Activated CD4-positive, alpha-beta T cell treated with anti-CD3 and anti-CD28 coated beads for 36 hours (primary cell): Measurements from ENCODE around the gene PSMD13. TPM values are rescaled to one million over a fixed set of nuclear protein-coding genes. Genes with fewer than 3 reads are reported as not detected.
A peak's percentile ranks its signal among the peaks of the same experiment; 100 is the strongest.
"Not testable (repeated sequence)": the region's sequence is repeated elsewhere in the genome, so short reads cannot be mapped to it uniquely, and the experiment has no call there.

ENCODE experiments used
- ATAC-seq: fragments of 200-7000 bp; cut with Tn5 transposase; one replicate; pipeline ENCODE4 v1.10.0; 2021; ENCODE audit warnings: mild to moderate bottlenecking, moderate library complexity
- CTCF ChIA-PET: fragments of 350-600 bp; sonication (Branson Sonifier 250); formaldehyde crosslinking; loops from one replicate; lab custom pipeline; 2021; ENCODE audit warnings: antibody characterized with exemption; lab: Charles Lee
- POLR2A ChIA-PET: fragments of 350-600 bp; sonication (Branson Sonifier 250); formaldehyde crosslinking; loops from one replicate; lab custom pipeline; 2021; ENCODE audit warnings: antibody characterized with exemption, inconsistent platforms; lab: Charles Lee
- DNase-seq: peaks from one replicate; pipeline ENCODE4 v3.0.0-alpha.2; 2020
- H3K27ac Mint-ChIP-seq: one replicate; pipeline ENCODE4 v1.8.0; 2021; ENCODE audit warnings: mixed read lengths
- H3K27me3 Mint-ChIP-seq: one replicate; pipeline ENCODE4 v1.8.0; 2021; ENCODE audit warnings: mixed read lengths
- H3K36me3 Mint-ChIP-seq: one replicate; pipeline ENCODE4 v1.8.0; 2021; ENCODE audit warnings: low read depth, mixed read lengths
- H3K4me1 Mint-ChIP-seq: one replicate; pipeline ENCODE4 v1.8.0; 2021; ENCODE audit warnings: mixed read lengths
- H3K4me3 Mint-ChIP-seq: one replicate; pipeline ENCODE4 v1.8.0; 2021; ENCODE audit warnings: mild to moderate bottlenecking, moderate library complexity, mixed read lengths
- H3K9me3 Mint-ChIP-seq: one replicate; pipeline ENCODE4 v1.8.0; 2021; ENCODE audit warnings: low read depth, mixed read lengths
- intact Hi-C, 2 experiments: fragments of 100-400 bp; cut with DNase I in 1 of 2; cut with micrococcal nuclease in 1 of 2; formaldehyde crosslinking; loops; one replicate each; pipeline versions ENCODE4 v1.14.2 to v1.15.1; 2022 to 2024; cut with DNase I, micrococcal nuclease
- total RNA-seq, 2 experiments: library from RNA; stranded (reverse); gene quantifications; one replicate each; pipeline ENCODE4 v1.2.3, GENCODE V29; 2021

Gene PSMD13
- total RNA-seq, 2 experiments from 2014 or later, result 134 to 212 TPM

- H3K4me3 Mint-ChIP-seq, result no peak overlapping the region
- DNase-seq (no peak), ATAC-seq (no peak)
- no peaks in the 10 kb centered on the region for H3K9me3 Mint-ChIP-seq
- ChIA-PET CTCF (interaction anchor here (0.7 to 1.4 kb wide), 4 partner anchors 10 to 127 kb away, joined by 3 to 6 read pairs (median 4); partner anchors contain the start of genes BET1L and RIC8A), POLR2A (no interaction called here)
- H3K4me1 Mint-ChIP-seq, result peaks cover 8% of the 10 kb centered on the region
- intact Hi-C loops, result no loop called here
- no peaks in the 10 kb centered on the region for H3K27me3 Mint-ChIP-seq
- H3K36me3 Mint-ChIP-seq, result peaks cover 23% of the 10 kb centered on the region
- H3K27ac Mint-ChIP-seq, result no peak overlapping the region
These were observed 17.8 kb upstream of the PSMD13 start for GRCh38 chr11:218815-219593.

DNA sequence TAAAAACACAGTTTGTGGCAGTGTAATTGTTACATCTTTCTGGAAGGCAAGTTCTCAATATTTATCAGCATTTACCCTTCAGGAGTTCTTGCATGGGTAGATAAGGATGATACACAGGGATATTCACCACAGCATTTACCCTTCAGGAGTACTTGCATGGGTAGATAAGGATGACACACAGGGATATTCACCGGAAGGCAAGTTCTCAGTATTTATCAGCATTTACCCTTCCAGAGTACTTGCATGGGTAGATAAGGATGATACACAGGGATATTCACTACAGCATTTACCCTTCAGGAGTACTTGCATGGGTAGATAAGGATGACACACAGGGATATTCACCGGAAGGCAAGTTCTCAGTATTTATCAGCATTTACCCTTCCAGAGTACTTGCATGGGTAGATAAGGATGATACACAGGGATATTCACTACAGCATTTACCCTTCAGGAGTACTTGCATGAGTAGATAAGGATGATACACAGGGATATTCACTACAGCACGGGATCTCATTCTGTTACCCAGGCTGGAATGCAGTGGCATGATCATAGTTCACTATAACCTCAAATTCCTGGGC, 16.0 kb upstream of the PSMD13 start:
- intact Hi-C loops, H3K27ac Mint-ChIP-seq, ATAC-seq, H3K27me3 Mint-ChIP-seq, POLR2A ChIA-PET, H3K4me3 Mint-ChIP-seq, DNase-seq, H3K36me3 Mint-ChIP-seq, H3K9me3 Mint-ChIP-seq: not testable (repeated sequence)
- H3K4me1 Mint-ChIP-seq, result peaks cover 12% of the 10 kb centered on the region
- CTCF ChIA-PET, result interaction anchor here (1.2 kb wide), 1 partner anchor 28 kb away, joined by 5 read pairs; no protein-coding TSS in a partner anchor

DNA sequence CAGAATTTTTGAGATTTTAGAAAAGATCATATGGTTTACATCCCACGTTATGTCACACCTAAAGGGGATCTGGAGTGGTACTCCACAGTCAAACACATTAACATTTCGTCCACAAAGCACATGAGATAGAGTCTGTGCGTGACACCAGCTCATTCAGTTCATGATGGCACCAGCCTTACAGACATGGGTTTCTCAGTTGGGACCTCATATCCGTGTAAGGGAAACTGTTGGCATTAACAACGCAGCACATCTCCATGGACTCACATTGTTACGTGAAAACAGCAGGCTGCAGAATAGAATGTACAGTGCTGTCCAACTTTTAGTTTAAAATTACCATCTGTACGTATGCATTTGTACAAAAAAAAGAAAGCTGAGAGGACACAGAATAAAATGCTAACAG, 15.2 kb upstream of the PSMD13 start:
- H3K36me3 Mint-ChIP-seq, result peaks cover 6% of the 10 kb centered on the region
- DNase-seq, result no peak
- POLR2A ChIA-PET, result no interaction called here
- no peaks in the 10 kb centered on the region for H3K9me3 Mint-ChIP-seq
- H3K4me3 Mint-ChIP-seq, result no peak overlapping the region
- intact Hi-C loops, result no loop called here
- H3K27ac Mint-ChIP-seq, result no peak overlapping the region
- CTCF ChIA-PET, result interaction anchor here (1.2 to 1.7 kb wide), 2 partner anchors 28 to 29 kb away, joined by 5 to 6 read pairs; no protein-coding TSS in a partner anchor
- peaks cover 15% of the 10 kb centered on the region for H3K4me1 Mint-ChIP-seq
- no peaks in the 10 kb centered on the region for H3K27me3 Mint-ChIP-seq
- ATAC-seq, result no peak

GRCh38 chr11:221998-222789, 14.6 kb upstream of the PSMD13 start:
- Mint-ChIP-seq H3K4me3 (no peak overlapping the region), H3K9me3 (no peaks in the 10 kb centered on the region), H3K36me3 (peaks cover 6% of the 10 kb centered on the region), H3K27ac (no peak overlapping the region), H3K27me3 (no peaks in the 10 kb centered on the region), H3K4me1 (peaks cover 15% of the 10 kb centered on the region)
- no peak for ATAC-seq
- intact Hi-C loops, result no loop called here
- no peak for DNase-seq
- ChIA-PET CTCF (interaction anchor here (0.5 to 1.7 kb wide), 2 partner anchors 28 to 200 kb away, joined by 4 to 6 read pairs; no protein-coding TSS in a partner anchor), POLR2A (no interaction called here)

GRCh38 chr11:223026-223789, 13.6 kb upstream of the PSMD13 start:
- no peak overlapping the region for H3K27ac Mint-ChIP-seq
- H3K4me3 Mint-ChIP-seq, result no peak overlapping the region
- H3K9me3 Mint-ChIP-seq, result no peaks in the 10 kb centered on the region
- intact Hi-C loops, result no loop called here
- DNase-seq (no peak), ATAC-seq (no peak)
- peaks cover 8% of the 10 kb centered on the region for H3K4me1 Mint-ChIP-seq
- ChIA-PET CTCF (interaction anchor here (1.7 kb wide), 1 partner anchor 27 kb away, joined by 6 read pairs; no protein-coding TSS in a partner anchor), POLR2A (no interaction called here)
- H3K27me3 Mint-ChIP-seq, result no peaks in the 10 kb centered on the region
- H3K36me3 Mint-ChIP-seq, result peaks cover 4% of the 10 kb centered on the region

- ATAC-seq (no peak), DNase-seq (no peak)
- H3K27me3 Mint-ChIP-seq, result no peaks in the 10 kb centered on the region
- peaks cover 9% of the 10 kb centered on the region for H3K36me3 Mint-ChIP-seq
- no peak overlapping the region for H3K27ac Mint-ChIP-seq
- H3K4me3 Mint-ChIP-seq, result no peak overlapping the region
- intact Hi-C loops, result no loop called here
- peaks cover 10% of the 10 kb centered on the region for H3K4me1 Mint-ChIP-seq
- no peaks in the 10 kb centered on the region for H3K9me3 Mint-ChIP-seq
- POLR2A ChIA-PET, result no interaction called here
- CTCF ChIA-PET, result no interaction called here
These were observed 12.9 kb upstream of the PSMD13 start for GRCh38 chr11:223884-224283.

DNA sequence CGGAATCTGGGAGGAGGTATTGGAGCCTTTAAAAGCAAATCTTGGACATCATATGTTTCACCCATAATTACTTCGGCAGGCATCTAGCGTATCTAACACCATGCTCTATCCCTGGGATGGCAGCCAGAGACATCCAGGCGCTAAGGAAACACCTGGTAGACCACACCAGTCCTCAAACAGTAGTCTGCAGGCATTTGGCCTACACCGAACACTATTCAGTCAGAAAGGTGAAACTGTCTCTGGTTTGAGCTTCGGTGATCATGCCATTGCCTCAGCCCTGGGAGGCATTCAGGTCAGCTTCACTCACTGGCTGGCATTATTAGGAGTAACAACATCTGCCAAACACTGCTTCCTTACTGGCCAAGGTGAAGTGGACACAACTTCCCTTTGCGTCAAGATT, 12.4 kb upstream of the PSMD13 start:
- DNase-seq, result no peak
- CTCF ChIA-PET, result interaction anchor here (0.7 kb wide), 1 partner anchor 224 kb away, joined by 3 read pairs; no protein-coding TSS in a partner anchor
- intact Hi-C loops, result no loop called here
- Mint-ChIP-seq H3K27ac (no peak overlapping the region), H3K9me3 (no peaks in the 10 kb centered on the region), H3K4me3 (no peak overlapping the region), H3K4me1 (peaks cover 10% of the 10 kb centered on the region), H3K36me3 (peaks cover 9% of the 10 kb centered on the region), H3K27me3 (no peaks in the 10 kb centered on the region)
- POLR2A ChIA-PET, result no interaction called here
- no peak for ATAC-seq

- CTCF ChIA-PET, result no interaction called here
These were observed 10.9 kb upstream of the PSMD13 start for GRCh38 chr11:225734-226453.

GRCh38 chr11:227824-228379, 8.9 kb upstream of the PSMD13 start:
- Mint-ChIP-seq H3K27ac (no peak overlapping the region), H3K4me1 (peaks cover 10% of the 10 kb centered on the region), H3K36me3 (peaks cover 6% of the 10 kb centered on the region), H3K9me3 (no peaks in the 10 kb centered on the region), H3K27me3 (no peaks in the 10 kb centered on the region), H3K4me3 (no peak overlapping the region)
- ChIA-PET POLR2A (no interaction called here), CTCF (interaction anchor here (0.8 to 3.0 kb wide), 3 partner anchors 10 to 23 kb away, joined by 3 to 12 read pairs (median 3); no protein-coding TSS in a partner anchor)
- ATAC-seq, result no peak
- intact Hi-C loops, result no loop called here
- no peak for DNase-seq

More at GRCh38 chr11:225734-226453, 10.9 kb upstream of the PSMD13 start:
- H3K27ac Mint-ChIP-seq, result no peak overlapping the region
- intact Hi-C loops, result no loop called here
- peaks cover 9% of the 10 kb centered on the region for H3K36me3 Mint-ChIP-seq
- H3K9me3 Mint-ChIP-seq, result no peaks in the 10 kb centered on the region
- H3K27me3 Mint-ChIP-seq, result no peaks in the 10 kb centered on the region
- peak; percentile 83 for ATAC-seq
- no peak overlapping the region for H3K4me3 Mint-ChIP-seq
- DNase-seq, result no peak
- peaks cover 10% of the 10 kb centered on the region for H3K4me1 Mint-ChIP-seq
- POLR2A ChIA-PET, result interaction anchor here (0.5 kb wide), 1 partner anchor 21 kb away, joined by 3 read pairs; no protein-coding TSS in a partner anchor

- intact Hi-C loops, result no loop called here
These were observed 6.3 kb upstream of the PSMD13 start for GRCh38 chr11:230431-230830.

More at GRCh38 chr11:230431-230830, 6.3 kb upstream of the PSMD13 start:
- no peak for ATAC-seq
- H3K4me1 Mint-ChIP-seq, result peaks cover 17% of the 10 kb centered on the region
- H3K36me3 Mint-ChIP-seq, result peaks cover 6% of the 10 kb centered on the region
- H3K4me3 Mint-ChIP-seq, result no peak overlapping the region
- no peak for DNase-seq
- H3K27ac Mint-ChIP-seq, result no peak overlapping the region
- no peaks in the 10 kb centered on the region for H3K27me3 Mint-ChIP-seq
- CTCF ChIA-PET, result interaction anchor here (0.6 to 3.0 kb wide), 4 partner anchors 9 to 35 kb away, joined by 3 to 12 read pairs (median 4); no protein-coding TSS in a partner anchor
- POLR2A ChIA-PET, result interaction anchor here (0.7 kb wide), 1 partner anchor 297 kb away, joined by 3 read pairs; no protein-coding TSS in a partner anchor
- no peaks in the 10 kb centered on the region for H3K9me3 Mint-ChIP-seq
